ENCODE data around the gene DOCK3. TPM values are rescaled to one million over a fixed set of nuclear protein-coding genes. Genes with fewer than 3 reads are reported as not detected.
"Not testable (repeated sequence)": the region's sequence is repeated elsewhere in the genome, so short reads cannot be mapped to it uniquely, and the experiment has no call there.

Gene DOCK3
- total RNA-seq, 4 donors from 2014 or later: 4.0 to 6.3 (median 5.8) TPM

- Histone ChIP-seq H3K36me3 (no peaks in the 10 kb centered on the region), H3K4me1 (no peaks in the 10 kb centered on the region), H3K27ac (no peak overlapping the region), H3K9me3 (peaks cover 0 to 16% (median 1%) of the 10 kb centered on the region in 4 donors), H3K4me3 (no peak overlapping the region), H3K27me3 (no peaks in the 10 kb centered on the region)
- TF ChIP-seq POLR2A (IDR thresholded peaks at IDR 0.05) (no peak), EP300 (IDR thresholded peaks at IDR 0.05) (no peak), CTCF (IDR thresholded peaks at IDR 0.05) (no peak)
- no peak for DNase-seq (ENCODE audit: low spot score in 2 of 2)
- WGBS, 2 donors: 78 to 79% methylated on average over 2 of the region's 2 CpGs
These were observed 249.9 kb downstream of the DOCK3 start for GRCh38 chr3:50924638-50925037.

- DNase-seq (ENCODE audit: low spot score in 2 of 2): no peak
- Histone ChIP-seq H3K4me3 (no peak overlapping the region), H3K36me3 (no peaks in the 10 kb centered on the region), H3K27me3 (no peaks in the 10 kb centered on the region), H3K4me1 (no peaks in the 10 kb centered on the region), H3K27ac (no peak overlapping the region), H3K9me3 (peaks cover 0 to 7% (median 1%) of the 10 kb centered on the region in 4 donors)
- no peak for TF ChIP-seq EP300 (IDR thresholded peaks at IDR 0.05)
- no peak for TF ChIP-seq POLR2A (IDR thresholded peaks at IDR 0.05)
- TF ChIP-seq CTCF (IDR thresholded peaks at IDR 0.05): no peak
- 4 to 18% methylated on average over 2 of the region's 2 CpGs for WGBS, 2 donors
These were observed 252.1 kb downstream of the DOCK3 start for GRCh38 chr3:50926868-50927267.

- no peaks in the 10 kb centered on the region for H3K36me3 ChIP-seq
- no peaks in the 10 kb centered on the region for H3K4me1 ChIP-seq
- no peak overlapping the region for H3K4me3 ChIP-seq
- DNase-seq (ENCODE audit: low spot score in 2 of 2): no peak
- no peak overlapping the region for H3K27ac ChIP-seq
- TF ChIP-seq EP300 (IDR thresholded peaks at IDR 0.05) (no peak), POLR2A (IDR thresholded peaks at IDR 0.05) (no peak), CTCF (IDR thresholded peaks at IDR 0.05) (no peak)
- H3K27me3 ChIP-seq: no peaks in the 10 kb centered on the region
- WGBS, 2 donors: 85% methylated on average over 12 to 20 of the region's 20 CpGs
- H3K9me3 ChIP-seq: peaks cover 0 to 7% (median 0%) of the 10 kb centered on the region in 4 donors
These were observed 255.9 kb downstream of the DOCK3 start for GRCh38 chr3:50930371-50931208.

GRCh38 chr3:50932918-50933317 is 258.2 kb downstream of the DOCK3 start:
- H3K27ac ChIP-seq; H3K4me1 ChIP-seq; H3K27me3 ChIP-seq; DNase-seq (ENCODE audit: low spot score in 2 of 2); H3K36me3 ChIP-seq; H3K4me3 ChIP-seq: not testable (repeated sequence)
- H3K9me3 ChIP-seq: peaks cover 0 to 18% (median 0%) of the 10 kb centered on the region in 4 donors
- WGBS, 2 donors: 77 to 82% methylated on average over 2 of the region's 2 CpGs

GRCh38 chr3:50936389-50936788 is 261.7 kb downstream of the DOCK3 start:
- no peak overlapping the region for H3K27ac ChIP-seq
- no peak for TF ChIP-seq POLR2A (IDR thresholded peaks at IDR 0.05)
- TF ChIP-seq EP300 (IDR thresholded peaks at IDR 0.05): no peak
- TF ChIP-seq CTCF (IDR thresholded peaks at IDR 0.05): no peak
- no peaks in the 10 kb centered on the region for H3K36me3 ChIP-seq
- WGBS, 2 donors: 93 to 99% methylated on average over 2 of the region's 2 CpGs
- H3K4me1 ChIP-seq: no peaks in the 10 kb centered on the region
- no peaks in the 10 kb centered on the region for H3K27me3 ChIP-seq
- H3K9me3 ChIP-seq: peaks cover 0 to 18% (median 0%) of the 10 kb centered on the region in 4 donors
- DNase-seq (ENCODE audit: low spot score in 2 of 2): no peak
- no peak overlapping the region for H3K4me3 ChIP-seq
